ENCODE measurements around the gene LDHD.
A peak's percentile ranks its signal among the peaks of the same experiment; 100 is the strongest.

LDHD gene

DNA sequence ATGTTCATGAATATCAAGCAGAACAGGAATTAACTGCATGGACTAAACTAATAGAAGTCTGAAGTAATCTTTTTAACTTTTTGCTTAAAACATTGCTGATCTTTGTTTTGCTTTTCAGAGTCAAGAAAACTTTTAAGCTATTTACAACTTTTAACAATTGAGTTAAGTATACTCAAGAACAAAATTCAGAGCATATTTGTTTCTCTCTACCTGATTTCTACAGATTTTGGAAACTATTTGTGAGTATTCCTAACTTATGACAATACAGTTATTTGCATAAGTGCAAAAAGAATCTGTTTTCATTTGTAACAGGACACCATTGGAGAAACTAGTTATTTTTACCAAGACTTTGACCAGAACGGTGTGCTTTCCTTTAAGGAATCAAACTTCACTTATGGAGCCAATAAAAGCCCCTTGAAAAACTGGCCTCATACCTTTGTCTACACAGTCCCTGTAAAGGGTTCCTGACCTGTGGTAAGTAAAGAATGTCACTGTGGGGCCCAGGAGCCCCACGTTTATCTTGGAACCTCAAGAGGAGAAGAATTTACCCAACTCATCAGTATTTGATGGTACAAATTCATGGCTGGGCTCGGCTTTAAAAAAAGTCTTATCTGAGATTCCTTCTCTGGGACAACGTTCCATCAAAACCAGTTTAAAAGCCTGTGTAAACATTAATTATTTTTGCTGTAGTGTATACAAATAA, 11.3 kb upstream of the LDHD start:
- no peak for DNase-seq
- TF ChIP-seq POLR2A (IDR thresholded peaks at IDR 0.05; ENCODE audit: low read length) (no peak), GATA1 (IDR thresholded peaks at IDR 0.05; ENCODE audit: low read depth, low read length) (no peak)

DNA sequence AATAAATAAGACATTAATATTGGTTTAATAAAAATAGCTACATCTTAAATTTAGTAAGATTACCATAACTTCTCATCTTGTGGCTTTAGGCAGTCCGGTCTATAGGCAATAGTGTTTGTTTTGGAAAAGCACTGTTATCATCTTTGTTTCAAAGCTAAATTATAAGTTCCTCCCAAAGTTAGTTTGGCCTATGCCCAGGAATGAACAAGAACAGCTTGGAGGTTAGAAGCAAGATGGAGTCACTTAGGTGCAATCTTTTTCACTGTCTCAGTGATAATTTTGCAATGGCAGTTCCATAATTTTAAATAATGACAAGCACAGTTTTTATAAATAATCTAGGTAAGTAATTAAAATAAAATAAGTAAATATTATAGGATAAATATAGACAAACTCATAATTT, 6.0 kb upstream of the LDHD start:
- TF ChIP-seq POLR2A (IDR thresholded peaks at IDR 0.05; ENCODE audit: low read length) (no peak), GATA1 (IDR thresholded peaks at IDR 0.05; ENCODE audit: low read depth, low read length) (no peak)
- no peak for DNase-seq

DNA sequence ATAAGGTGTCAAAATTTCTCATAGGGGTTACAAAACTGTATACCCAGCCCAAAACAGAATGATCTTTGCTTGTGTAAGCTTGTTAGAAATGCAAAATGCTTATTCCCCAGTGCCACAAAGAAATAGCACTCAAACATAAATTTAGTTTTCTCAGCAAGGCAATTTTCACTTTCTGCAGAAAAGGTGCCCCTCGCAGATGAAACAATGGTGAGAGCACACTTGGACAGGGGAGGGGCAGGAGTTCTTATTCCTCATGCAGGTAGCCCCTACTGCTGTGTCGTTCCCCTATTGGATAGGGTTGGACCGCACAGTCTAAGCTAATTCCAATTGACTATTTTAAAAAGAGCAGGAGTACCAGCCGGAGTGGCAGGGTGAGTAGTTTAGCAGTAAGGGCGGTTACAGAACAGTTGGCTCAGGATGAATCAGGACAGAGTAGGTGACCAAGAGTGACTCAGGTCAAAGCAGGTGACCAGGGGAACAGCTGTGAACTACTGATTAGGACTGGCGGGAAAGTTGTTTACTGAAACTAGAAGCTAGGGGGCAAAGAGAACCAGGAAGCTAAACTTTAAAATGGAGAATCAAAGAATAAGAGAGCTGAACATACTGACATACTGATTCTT, 5.5 kb upstream of the LDHD start:
- DNase-seq: peak; percentile 36 to 46
- TF ChIP-seq POLR2A (IDR thresholded peaks at IDR 0.05; ENCODE audit: low read length): no peak
- no peak for TF ChIP-seq GATA1 (IDR thresholded peaks at IDR 0.05; ENCODE audit: low read depth, low read length)

DNA sequence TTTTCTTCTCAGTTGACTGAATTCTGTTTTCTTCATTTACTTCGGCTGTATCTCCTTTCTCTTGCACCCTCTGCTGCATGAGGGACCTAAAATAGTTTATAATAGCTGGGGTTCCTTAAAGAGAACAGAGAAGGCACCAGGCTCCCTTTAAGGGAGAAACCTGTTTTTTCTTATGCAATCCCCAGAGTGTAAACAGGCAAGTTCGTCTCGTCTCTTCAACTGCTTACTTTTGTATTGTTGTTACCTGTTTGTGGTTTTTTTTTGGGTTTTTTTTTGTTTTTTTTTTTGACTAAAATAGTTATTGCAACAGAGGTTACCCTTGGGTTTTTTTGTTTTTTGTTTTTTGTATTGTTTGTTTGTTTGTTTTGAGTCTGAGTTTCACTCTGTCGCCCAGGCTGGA, 3.7 kb upstream of the LDHD start:
- DNase-seq: no peak
- TF ChIP-seq GATA1 (IDR thresholded peaks at IDR 0.05; ENCODE audit: low read depth, low read length) (no peak), POLR2A (IDR thresholded peaks at IDR 0.05; ENCODE audit: low read length) (no peak)

DNA sequence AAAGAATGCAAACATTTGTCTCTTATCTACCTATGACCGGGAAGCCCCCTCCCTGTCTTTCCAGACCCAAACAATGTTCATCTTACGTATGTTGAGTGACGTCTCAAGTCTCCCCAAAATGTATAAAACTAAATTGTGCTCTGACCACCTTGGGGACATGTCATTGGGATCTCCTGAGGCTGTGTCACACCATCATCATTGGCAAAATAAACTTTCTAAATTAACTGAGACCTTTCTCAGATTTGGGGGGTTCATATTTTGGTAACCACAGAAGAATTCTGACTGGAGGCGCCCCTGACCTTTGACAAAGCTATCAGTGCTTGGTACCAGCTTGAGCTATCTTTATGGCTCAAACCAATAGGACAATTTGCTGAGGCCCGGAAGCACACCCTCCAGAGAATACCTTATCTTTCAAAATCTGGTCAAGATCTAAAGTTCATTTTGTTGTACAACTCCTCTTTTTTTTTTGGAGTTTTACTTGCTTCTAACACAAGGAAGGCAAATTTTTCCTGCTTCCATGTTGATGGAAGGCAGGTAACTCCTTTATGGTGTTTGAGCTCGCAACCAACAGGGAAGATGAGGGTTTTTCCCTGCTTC, 2.5 kb upstream of the LDHD start:
- TF ChIP-seq GATA1 (IDR thresholded peaks at IDR 0.05; ENCODE audit: low read depth, low read length) (no peak), POLR2A (IDR thresholded peaks at IDR 0.05; ENCODE audit: low read length) (no peak)
- no peak for DNase-seq

DNA sequence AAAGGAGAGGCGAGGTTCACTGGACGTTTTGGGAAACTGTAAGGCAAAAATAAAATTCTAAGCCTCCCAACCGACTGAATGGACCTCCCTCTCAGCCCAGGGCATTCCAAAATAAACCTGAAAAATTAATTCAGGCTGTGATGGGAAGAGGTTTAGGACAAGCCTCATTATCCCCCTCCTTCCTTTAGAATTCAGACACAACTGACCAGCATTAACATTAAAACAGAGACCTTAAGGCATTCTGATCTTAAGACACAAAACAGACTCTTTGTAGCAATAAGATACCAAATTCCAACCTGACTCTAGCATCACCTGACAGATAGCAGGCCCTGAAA, 298 bp upstream of the LDHD start:
- no peak for TF ChIP-seq POLR2A (IDR thresholded peaks at IDR 0.05; ENCODE audit: low read length)
- no peak for TF ChIP-seq GATA1 (IDR thresholded peaks at IDR 0.05; ENCODE audit: low read depth, low read length)

DNA sequence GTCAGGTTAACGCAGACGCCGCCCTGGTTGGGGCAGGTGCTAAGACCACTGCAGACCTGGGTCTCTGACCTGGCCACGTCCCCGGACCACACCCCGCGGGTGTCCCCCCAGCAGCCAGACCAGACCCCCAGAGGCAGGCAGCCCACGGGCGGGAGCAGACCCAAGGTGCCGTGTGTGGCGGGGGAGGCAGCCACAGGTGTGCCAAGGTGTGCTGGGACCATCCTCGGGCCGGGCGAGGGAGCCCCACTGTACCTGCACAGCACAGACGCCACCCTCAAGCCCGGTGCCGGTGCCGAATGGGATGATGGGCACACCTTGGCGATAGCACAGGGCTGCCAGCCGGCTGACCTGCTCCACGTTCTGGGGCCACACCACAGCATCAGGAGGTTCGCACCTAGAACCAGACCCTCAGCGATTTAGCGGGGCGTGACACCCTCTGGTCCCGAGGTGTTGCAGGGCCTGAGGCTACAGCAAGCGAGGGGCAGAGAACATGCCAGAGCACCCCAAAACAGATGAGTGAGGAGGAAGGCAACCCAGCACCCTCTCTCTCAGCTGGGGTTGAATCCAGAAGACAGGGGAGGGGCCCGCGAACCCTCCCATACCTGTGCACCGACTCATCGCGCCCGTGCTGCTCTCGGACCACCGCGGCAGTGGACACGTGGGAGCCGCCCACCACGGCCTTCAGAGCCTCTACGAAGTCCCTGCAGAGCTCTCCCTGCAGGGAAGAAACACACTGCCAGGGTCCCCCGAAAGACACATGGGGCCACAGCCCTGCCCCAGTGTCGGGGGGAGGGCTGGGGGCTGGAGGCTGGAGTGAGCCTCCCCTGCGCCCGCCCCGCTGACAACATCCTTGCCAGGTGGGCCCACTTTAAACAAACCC, 1.4 kb downstream of the LDHD start:
- TF ChIP-seq POLR2A (IDR thresholded peaks at IDR 0.05; ENCODE audit: low read length) (no peak), GATA1 (IDR thresholded peaks at IDR 0.05; ENCODE audit: low read depth, low read length) (no peak)
- no peak for DNase-seq

More for the DNA sequence above, 298 bp upstream of the LDHD start:
- DNase-seq: no peak

DNA sequence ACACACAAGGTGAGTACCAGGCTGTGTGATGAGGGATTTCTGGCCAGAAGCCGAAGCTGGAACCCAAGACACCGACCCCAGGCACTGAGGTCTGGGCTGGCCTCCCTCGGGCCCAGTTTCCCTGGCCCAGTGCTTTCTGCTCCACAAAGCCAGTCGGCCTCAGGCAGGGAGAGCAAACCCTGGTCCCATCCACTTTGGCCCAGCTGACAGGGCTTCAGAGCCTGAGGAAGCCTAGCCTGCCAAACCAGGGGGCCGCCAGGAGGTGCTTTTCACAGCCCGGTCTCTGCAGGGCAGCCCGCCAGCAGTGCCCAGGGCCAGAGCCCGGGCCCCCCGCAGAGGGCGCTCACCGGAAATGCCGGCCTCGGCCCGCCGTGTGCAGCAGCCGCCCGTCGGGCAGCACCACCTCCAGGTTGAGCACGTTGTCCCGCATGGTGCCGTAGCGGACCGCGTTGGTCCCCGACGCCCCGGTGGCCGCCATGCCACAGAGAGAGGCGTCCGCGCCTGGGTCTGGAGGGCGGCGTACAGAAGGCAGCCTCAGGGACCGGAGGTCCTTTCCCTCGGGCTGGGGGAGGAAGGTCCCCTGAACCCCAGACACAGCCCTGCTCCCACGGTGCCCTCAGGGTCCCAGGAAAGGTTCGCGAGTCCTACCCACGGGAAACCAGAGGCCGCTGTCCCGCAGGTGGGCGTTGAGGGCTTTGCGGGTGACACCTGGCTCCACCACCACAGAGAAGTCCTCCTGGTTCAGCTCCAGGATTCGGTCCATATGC, 2.2 kb downstream of the LDHD start:
- DNase-seq: no peak
- no peak for TF ChIP-seq GATA1 (IDR thresholded peaks at IDR 0.05; ENCODE audit: low read depth, low read length)
- no peak for TF ChIP-seq POLR2A (IDR thresholded peaks at IDR 0.05; ENCODE audit: low read length)

DNA sequence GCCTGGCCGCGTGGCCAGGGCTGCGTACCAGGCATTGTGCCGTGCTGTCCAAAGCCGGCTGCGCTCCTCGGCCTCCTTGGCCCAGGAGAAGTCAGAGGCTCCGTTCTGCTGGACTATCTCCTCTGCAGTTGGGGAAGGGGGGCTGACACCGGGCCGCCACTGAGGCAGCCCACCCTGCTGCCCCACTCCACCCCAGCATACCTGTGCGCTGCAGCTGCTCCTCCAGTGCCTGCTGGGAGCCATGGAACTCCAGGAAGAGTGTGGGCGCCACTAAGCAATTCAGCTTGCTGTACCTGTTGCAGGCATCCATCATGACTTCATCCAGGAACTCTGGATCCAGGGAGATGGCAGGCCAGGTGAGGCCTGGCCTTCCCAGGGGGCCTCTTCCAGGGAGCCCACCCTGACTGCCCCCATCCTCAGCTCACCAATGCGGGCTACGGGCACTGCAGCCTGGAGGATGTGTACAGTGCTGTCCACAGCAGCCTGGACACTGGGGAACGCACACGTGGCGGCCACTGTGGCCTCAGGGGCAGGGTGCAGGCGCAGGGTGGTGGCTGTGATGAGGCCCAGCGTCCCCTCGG, 2.9 kb downstream of the LDHD start:
- no peak for DNase-seq
- TF ChIP-seq GATA1 (IDR thresholded peaks at IDR 0.05; ENCODE audit: low read depth, low read length): no peak
- no peak for TF ChIP-seq POLR2A (IDR thresholded peaks at IDR 0.05; ENCODE audit: low read length)

DNA sequence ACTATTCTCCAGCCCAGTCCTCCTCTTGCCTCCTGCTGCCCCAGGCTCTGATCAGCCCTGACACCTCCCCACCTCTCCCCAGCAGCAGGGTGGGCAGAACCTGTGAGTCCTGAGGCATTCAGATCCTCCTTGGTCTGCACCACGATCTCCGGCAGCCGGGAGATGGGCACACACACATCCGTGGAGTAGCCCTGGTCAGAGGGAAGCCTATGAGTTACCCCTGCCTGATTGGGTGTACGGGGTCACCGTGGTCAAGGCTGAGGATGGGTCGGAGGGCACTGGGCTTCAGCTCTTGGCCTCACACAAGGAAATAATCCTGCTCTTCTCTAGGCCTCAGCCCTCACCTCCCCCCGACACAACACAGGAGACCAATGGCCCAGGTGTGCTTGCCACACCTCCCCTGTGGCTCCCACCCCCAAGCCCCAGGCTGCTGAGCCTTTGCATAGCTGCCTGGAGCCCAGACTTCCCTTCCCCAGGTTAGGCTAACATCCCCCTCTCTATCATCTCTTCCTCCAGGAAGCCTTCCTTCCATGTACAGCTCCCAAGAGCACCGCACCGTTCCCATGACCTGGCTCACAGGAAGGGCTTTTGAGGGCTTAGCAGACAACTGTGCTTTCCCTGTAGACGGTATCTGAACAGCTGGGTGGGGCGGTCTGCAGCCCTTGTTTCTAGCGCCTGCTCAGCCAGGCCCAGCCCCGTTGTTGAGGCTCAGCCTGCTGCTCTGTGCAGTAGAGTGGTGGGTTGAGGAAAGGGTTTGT, 3.7 kb downstream of the LDHD start:
- no peak for TF ChIP-seq GATA1 (IDR thresholded peaks at IDR 0.05; ENCODE audit: low read depth, low read length)
- DNase-seq: peak; percentile 48 to 54

DNA sequence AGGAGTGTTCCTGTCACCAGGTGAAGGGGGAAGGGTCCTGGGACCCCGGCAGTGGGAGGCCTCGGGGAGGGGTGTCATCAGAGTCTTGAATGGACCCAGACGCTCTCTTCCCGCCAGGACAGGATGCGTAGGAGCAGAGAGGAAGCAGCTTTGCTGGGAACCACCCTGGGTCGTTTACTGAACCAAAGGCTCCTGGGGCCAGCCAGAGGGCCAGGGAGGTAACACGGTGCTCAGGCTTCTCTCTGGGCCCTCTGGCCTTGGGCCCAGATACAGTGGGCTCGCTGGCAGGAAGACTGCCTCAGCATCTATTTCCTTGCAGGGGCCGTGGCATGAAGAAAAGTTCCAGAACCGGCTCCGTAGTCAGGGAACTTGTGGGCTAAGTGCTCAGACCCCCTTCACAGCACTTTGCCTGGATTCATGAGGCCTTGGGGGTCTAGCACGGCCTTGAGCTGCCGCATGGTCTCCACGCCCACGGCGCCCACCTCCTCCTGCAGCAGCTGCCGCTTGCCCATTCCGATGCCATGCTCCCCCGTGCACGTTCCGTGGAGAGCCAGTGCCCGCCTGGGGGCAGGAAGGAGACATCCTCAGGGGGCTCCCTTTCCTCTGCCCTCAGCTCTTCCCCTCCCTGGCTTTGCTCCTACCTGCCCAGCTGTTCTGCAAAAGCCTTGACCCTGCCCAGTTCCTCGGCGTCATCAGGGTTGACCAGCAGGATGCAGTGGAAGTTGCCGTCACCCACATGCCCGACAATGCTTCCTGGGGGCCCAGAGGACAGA, 4.4 kb downstream of the LDHD start:
- DNase-seq: no peak
- no peak for TF ChIP-seq POLR2A (IDR thresholded peaks at IDR 0.05; ENCODE audit: low read length)
- no peak for TF ChIP-seq GATA1 (IDR thresholded peaks at IDR 0.05; ENCODE audit: low read depth, low read length)

DNA sequence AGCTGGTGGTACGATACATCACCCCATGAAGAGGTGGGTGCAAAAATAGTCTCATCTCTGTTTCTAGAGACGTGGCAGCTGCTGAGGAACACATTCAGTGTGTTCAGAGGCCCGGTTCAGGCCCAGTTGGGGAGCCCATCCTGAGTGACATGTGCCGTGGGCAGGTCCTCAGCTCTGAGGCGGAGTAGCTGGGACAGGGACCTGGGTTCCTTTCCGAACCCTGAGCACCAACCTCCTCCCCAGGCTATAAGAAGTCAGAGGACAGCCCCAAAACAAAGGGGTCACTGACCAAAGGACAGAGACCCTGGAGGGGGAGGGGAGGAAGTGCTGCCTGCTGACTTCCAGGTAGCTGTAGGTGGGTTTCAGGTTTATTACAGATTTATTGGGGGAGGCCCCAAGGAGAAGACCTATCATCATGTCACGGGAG, 5.1 kb downstream of the LDHD start:
- no peak for DNase-seq
- TF ChIP-seq GATA1 (IDR thresholded peaks at IDR 0.05; ENCODE audit: low read depth, low read length): no peak
- TF ChIP-seq POLR2A (IDR thresholded peaks at IDR 0.05; ENCODE audit: low read length): no peak
